Non-pigmented ciliary epithelial cell (primary cell): ENCODE measurements around the gene NKIRAS2.
A peak's percentile ranks its signal among the peaks of the same experiment; 100 is the strongest.
"Not testable (repeated sequence)": the region's sequence is repeated elsewhere in the genome, so short reads cannot be mapped to it uniquely, and the experiment has no call there.

ENCODE experiments used
- DNase-seq: peaks from one replicate; pipeline ENCODE4 v3.0.0-alpha.2; 2010; ENCODE audit warnings: low read depth

Gene NKIRAS2

GRCh38 chr17:41998497-41998896 lies 21.4 kb upstream of the NKIRAS2 start:
- no peak for DNase-seq

- no peak for DNase-seq
These were observed 19.3 kb upstream of the NKIRAS2 start for GRCh38 chr17:42000413-42001133.

- no peak for DNase-seq
These were observed 18.2 kb upstream of the NKIRAS2 start for GRCh38 chr17:42001729-42002128.

- no peak for DNase-seq
These were observed 17.6 kb upstream of the NKIRAS2 start for GRCh38 chr17:42002175-42002791.

DNA sequence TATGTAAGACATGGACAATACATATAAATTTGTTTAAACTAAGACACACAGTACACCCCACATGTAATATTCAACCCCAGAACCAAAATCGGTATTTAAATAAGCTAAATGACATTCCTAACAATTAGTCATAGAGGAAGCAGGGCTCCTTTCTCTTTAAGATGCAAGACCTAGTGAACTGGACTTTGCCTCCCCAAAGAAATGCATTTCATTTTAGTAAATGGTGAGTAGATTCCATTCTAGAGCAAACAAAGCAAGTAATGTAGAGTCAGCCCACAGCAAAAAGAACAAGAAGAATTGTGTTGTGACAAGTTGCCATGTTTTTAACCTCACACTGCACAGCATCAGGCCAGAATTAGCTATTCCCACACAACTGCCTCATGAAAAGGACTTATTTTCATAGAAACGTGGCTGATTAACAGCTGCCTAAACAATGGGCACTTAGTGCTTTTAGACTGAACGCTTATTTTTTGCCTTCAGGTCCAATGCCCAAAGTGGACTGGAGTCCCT lies 17.0 kb upstream of the NKIRAS2 start:
- DNase-seq: peak; percentile 34

- DNase-seq: no peak
These were observed 14.7 kb upstream of the NKIRAS2 start for GRCh38 chr17:42005166-42005565.

DNA sequence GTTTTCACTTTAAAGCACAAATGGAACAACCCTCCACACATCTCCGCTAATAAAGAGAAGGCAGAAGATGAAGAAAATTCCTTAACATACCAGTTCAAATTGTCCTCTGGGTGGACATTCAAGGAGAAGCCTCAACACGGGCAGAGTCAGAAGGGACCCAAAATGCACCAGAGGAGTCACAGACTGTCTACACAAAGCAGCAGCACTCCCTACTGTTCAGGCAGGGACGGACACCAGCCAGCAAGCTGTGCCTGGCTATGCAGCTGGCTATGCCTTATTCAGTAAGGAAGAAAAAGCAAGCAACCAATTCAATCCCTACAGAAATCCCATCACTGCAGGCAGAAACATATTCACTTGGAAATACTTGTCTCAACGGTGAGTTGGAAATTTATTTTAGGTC lies 10.7 kb upstream of the NKIRAS2 start:
- no peak for DNase-seq

- not testable (repeated sequence) for DNase-seq
These were observed 9.6 kb upstream of the NKIRAS2 start for GRCh38 chr17:42010266-42010680.

DNA sequence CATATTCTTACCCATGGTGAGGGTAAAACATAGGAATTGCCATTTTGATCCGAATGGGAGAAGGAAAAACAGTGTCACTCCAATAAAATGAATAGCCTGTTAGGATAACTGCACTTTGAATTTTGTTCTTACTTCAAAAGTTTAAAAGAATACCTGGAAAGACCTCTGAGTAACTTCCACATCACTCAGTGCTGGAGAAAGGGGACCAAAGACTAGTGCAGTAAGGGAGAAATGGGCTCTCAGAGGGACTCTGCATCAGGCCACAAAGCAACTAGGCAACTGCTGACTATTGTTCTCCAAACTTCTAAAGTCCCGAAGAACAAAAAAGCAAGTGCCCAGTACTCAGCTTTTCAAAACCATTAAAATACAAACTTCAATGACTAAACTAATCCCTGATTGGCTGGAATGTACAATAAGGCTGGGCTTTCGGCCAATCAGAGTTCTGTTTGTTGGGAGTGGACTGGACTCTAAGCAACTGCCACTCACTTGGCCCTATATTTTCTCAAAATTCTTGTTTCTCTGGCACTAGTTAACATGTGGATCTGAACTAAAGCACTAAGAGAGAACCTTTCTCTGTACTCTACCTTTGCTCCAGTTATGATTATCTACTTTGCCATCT lies 8.9 kb upstream of the NKIRAS2 start:
- no peak for DNase-seq

DNA sequence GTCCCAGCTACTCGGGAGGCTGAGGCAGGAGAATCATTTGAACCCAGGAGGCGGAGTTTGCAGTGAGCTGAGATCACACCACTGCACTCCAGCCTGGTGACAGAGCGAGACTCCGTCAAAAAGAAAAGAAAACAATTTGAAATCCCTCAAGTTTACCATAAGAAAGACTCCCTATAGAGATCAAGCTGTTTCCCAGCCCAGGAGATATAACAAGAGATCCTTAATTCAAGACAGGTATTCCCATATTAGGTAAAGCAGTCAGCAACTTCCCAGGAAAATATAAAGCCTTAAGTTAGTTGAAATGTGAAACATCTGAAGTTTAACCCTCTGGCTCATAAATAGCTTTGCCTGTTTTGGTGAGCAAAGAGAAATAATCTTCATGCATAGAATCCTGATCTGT lies 7.5 kb upstream of the NKIRAS2 start:
- DNase-seq: not testable (repeated sequence)

- DNase-seq: not testable (repeated sequence)
These were observed 6.2 kb upstream of the NKIRAS2 start for GRCh38 chr17:42013740-42014139.

DNA sequence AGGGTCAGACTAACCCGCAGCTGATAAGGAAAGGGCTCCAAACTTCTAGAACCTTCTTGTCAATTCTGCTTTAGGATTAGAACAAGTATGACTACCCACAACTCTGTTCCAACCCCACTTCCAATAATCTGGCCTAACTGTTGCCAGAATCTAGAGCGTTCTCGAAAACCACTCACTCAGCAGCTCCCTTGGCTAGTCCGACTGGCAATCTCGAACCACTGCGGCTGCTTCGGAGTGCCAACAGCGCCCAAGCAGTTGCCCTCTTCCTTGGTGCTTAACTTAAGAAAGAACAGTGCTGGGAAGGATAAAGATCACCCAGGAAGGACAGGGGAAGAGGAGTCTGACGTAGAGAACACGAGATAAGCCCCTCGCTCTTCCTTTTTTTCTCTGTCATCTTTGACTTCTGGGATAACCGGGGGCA lies 3.5 kb upstream of the NKIRAS2 start:
- no peak for DNase-seq

DNA sequence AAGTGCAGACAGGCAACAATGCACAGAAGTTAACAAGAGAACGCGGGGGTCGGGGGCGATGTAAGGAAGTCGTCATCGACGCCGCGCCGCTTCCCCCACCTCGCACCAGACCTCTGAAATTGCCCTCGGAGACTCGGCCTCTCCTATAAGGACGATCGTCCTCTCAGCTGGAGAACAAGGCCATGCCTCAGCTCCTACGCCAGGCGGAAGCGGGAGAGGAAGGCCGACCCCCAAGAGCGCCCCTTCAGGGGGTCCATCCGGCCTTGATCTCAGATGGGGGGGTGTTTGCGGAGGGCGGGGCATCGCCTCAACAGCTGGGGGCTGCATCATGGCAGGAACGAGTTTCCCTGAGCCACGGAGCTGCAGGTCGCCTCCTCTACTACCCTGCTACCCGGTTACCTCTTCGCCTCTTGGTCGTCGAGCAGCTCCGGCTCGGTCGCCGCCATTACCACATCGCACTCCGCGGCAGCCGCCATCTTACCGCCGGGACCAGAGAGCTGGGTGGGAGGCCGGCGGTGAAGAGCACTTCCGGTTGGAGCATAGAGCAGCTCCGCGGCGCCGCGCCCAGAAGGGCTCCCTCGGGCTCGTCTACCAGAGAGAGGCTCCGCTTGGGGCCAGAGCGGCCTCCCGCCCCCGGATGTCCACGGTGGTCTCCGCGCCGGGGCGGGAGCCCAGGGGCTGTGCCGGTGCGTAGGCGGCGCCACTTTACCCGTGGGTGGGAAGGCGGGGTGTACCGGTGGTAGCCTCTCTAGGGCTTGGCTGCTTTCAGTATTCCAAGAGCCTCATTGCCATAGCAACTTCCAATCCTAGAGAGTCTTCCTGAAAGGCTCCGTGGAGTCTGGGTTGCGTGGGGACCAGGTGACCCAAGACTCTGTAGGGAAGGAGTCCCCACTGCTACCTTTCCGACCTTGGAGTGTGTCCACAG lies 2.7 kb upstream of the NKIRAS2 start, which contains the start of gene DNAJC7:
Gene DNAJC7 (minus strand): TSS at position 499 of the 925 bp plus-strand sequence. CDS start 23 bp downstream, at position 476.
- DNase-seq: peak; percentile 51

DNA sequence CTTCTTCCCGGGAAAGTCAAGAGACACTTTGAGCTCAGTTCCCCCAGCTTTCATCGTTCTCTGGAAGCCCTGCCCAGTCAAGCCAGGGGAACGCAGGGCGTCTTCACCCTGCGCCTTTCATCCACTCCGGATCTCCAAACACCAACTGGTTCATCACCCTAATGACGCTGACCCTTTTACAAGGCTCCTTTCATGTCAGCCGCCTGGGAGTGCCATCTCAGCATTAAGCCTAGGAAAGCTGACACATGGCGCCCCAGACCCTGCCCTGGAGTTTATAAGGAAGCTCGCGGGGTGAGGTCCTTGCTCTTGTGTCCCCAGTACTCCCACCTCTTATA lies 2.1 kb upstream of the NKIRAS2 start:
- DNase-seq: no peak

DNA sequence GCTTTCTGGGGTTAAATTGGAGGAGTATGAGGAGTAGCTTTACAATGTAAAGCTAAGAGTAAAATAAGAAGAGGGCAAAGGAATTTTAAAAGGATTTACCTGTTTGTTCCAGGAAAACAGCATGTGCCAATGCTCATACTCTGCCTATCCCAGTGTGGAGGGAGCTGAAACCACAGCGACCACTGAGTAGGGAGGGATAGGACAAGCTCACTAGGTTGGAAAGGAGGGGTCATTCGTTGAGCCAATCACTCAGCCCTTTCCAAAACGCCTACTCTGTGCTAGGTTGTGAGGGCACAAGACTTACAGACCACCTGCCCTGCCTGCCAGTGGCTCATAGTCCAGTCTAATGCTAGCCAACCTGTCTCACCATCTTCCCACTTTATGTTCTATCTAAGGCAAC lies 1.6 kb upstream of the NKIRAS2 start:
- no peak for DNase-seq

GRCh38 chr17:42018988-42019387 lies 902 bp upstream of the NKIRAS2 start:
- DNase-seq: no peak

- DNase-seq: not testable (repeated sequence)
These were observed 955 bp downstream of the NKIRAS2 start for GRCh38 chr17:42020845-42021244.

DNA sequence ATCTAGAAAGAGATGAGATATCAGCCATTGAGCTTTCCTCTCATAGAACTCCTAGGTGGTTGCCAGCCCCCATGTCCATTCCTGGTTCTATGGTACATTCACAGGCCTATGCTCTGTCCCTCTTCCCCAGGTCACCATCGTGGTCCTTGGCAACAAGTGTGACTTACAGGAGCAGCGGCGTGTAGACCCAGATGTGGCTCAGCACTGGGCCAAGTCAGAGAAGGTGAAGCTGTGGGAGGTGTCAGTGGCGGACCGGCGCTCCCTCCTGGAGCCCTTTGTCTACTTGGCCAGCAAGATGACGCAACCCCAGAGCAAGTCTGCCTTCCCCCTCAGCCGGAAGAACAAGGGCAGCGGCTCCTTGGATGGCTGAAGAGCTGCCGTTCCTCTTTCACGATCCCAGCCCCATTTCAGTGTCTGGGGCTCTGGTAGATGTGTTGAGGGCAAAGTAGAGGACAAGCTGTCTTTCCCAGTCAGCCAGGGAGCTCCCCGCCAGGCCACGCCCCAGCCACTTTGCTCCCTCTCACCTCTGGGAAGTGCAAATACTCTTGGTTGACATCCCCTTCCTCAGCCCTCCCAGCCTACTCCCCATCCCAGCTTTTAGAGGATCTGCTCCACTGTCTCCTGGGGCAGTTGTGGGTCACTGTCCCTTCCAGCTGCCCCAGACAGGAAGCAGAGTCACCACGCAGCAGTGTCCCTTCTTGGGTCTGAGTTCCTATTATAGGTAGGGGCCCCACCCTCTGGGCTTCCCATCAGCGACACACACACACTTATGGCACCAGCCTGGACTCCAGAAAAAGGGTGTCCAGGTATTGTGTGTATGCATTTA lies 3.8 kb downstream of the NKIRAS2 start:
- DNase-seq: no peak

DNA sequence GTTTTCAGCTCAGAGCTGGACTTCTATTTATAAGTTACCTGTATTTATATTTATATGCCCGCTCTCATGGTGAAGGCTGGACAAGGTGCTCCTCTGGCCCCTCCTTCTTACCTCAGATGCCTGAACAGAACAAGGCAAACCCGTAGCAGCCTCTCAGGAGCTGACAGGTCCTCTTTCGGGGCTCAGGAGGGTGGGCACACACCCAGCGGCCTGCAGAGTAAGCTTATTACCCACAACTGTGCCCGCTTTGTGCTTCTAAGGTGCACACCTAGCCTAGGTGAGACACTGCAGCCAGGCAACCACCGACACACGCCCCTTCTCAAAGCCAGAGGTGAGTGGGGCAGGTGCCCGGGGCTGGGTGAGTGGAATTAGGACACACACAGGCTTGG lies 5.3 kb downstream of the NKIRAS2 start:
- DNase-seq: no peak

- DNase-seq: no peak
These were observed 6.0 kb downstream of the NKIRAS2 start for GRCh38 chr17:42025936-42026335.
